ENCODE results near the gene ZNF668.

DNA sequence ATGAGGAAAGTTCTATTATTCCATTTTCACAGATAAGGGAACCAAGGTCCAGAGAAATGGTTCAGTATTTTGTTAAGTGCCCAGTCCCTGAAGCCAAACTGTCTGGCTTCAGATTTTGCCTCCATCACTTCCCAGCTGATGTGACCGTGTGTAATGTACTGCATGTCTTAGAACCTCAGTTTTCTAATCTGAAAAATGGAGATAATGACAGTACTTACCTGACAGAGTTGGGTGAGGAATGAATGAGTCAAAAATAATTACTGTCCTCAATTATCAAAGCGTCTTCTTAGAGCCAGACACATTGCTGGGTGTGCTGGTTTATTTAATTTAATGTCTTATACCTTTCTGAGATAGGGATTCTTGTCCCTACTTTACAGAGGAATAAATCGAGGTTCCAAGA lies 6.7 kb downstream of the ZNF668 start:
- TF ChIP-seq, protein P1, sequence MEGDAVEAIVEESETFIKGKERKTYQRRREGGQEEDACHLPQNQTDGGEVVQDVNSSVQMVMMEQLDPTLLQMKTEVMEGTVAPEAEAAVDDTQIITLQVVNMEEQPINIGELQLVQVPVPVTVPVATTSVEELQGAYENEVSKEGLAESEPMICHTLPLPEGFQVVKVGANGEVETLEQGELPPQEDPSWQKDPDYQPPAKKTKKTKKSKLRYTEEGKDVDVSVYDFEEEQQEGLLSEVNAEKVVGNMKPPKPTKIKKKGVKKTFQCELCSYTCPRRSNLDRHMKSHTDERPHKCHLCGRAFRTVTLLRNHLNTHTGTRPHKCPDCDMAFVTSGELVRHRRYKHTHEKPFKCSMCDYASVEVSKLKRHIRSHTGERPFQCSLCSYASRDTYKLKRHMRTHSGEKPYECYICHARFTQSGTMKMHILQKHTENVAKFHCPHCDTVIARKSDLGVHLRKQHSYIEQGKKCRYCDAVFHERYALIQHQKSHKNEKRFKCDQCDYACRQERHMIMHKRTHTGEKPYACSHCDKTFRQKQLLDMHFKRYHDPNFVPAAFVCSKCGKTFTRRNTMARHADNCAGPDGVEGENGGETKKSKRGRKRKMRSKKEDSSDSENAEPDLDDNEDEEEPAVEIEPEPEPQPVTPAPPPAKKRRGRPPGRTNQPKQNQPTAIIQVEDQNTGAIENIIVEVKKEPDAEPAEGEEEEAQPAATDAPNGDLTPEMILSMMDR (IDR thresholded peaks at IDR 0.05; ENCODE audit: low read length): no peak
- TF ChIP-seq EZH2 (optimal IDR thresholded peaks at IDR 0.05; ENCODE audit: low read depth, low read length): no peak
- no peak for TF ChIP-seq EZH2phosphoT487 (IDR thresholded peaks at IDR 0.05; ENCODE audit: low read length)
